HepG2 (cell line): ENCODE data around the gene MBTPS1. TPM values are rescaled to one million over a fixed set of nuclear protein-coding genes. Genes with fewer than 3 reads are reported as not detected.
A peak's percentile ranks its signal among the peaks of the same experiment; 100 is the strongest.

ENCODE experiments used
- DMAP1 ChIP-seq: IDR thresholded peaks from 2 replicates; pipeline ENCODE4 v1.6.1; 2016
- ETV5 ChIP-seq: IDR thresholded peaks from 2 replicates; pipeline ENCODE4 v1.6.1; 2018; ENCODE audit warnings: missing biosample characterization, missing genetic modification reagents, inconsistent platforms, borderline replicate concordance
- FOXK1 ChIP-seq: sonication (generic); formaldehyde crosslinking; IDR thresholded peaks from 2 replicates; pipeline ENCODE4 v1.4.0; 2020; ENCODE audit warnings: low read depth, missing genetic modification reagents, borderline replicate concordance
- JUN ChIP-seq: sonication (generic); formaldehyde crosslinking; IDR thresholded peaks from 2 replicates; pipeline ENCODE4 v1.4.0; 2020; ENCODE audit warnings: mild to moderate bottlenecking, missing genetic modification reagents
- MAFG ChIP-seq: sonication (generic); formaldehyde crosslinking; IDR thresholded peaks from 2 replicates; pipeline ENCODE4 v1.5.1; 2020; ENCODE audit warnings: mild to moderate bottlenecking, missing genetic modification reagents
- MBNL3 ChIP-seq: fragments of 250-450 bp; sonication (Bioruptor Pico); conservative IDR thresholded peaks from 2 replicates; pipeline ENCODE4 v1.8.0; 2022; ENCODE audit warnings: mild to moderate bottlenecking, inconsistent platforms
- NFATC3 ChIP-seq: sonication (generic); formaldehyde crosslinking; IDR thresholded peaks from 2 replicates; pipeline ENCODE4 v1.5.1; 2020; ENCODE audit warnings: mild to moderate bottlenecking, missing genetic modification reagents
- PRPF4 ChIP-seq: fragments of 200-400 bp; formaldehyde crosslinking; IDR thresholded peaks from 2 replicates; pipeline ENCODE4 v1.6.1; 2016; ENCODE audit warnings: low read length, low read depth; ENCODE audit not compliant: poor library complexity, severe bottlenecking
- SNAPC2 ChIP-seq: sonication (generic); formaldehyde crosslinking; IDR thresholded peaks from 2 replicates; pipeline ENCODE4 v1.8.1; 2022; ENCODE audit warnings: mild to moderate bottlenecking, missing genetic modification reagents
- TEAD3 ChIP-seq: optimal IDR thresholded peaks from 2 replicates; pipeline ENCODE3; 2016; ENCODE audit warnings: borderline replicate concordance
- YEATS4 ChIP-seq: sonication (generic); formaldehyde crosslinking; IDR thresholded peaks from 2 replicates; pipeline ENCODE4 v1.4.0; 2020; ENCODE audit warnings: missing genetic modification reagents, borderline replicate concordance
- YY1 ChIP-seq: IDR thresholded peaks from 2 replicates; pipeline ENCODE4 v1.6.1; 2011; ENCODE audit warnings: low read length, low read depth, moderate library complexity, mild to moderate bottlenecking; ENCODE audit not compliant: insufficient read depth, insufficient replicate concordance
- ZBTB7B ChIP-seq: sonication (generic); formaldehyde crosslinking; IDR thresholded peaks from 2 replicates; pipeline ENCODE4 v1.4.0; 2020; ENCODE audit warnings: missing genetic modification reagents
- ZNF235 ChIP-seq: sonication (generic); formaldehyde crosslinking; IDR thresholded peaks from 2 replicates; pipeline ENCODE4 v1.8.1; 2023; ENCODE audit warnings: mild to moderate bottlenecking, missing genetic modification reagents, borderline replicate concordance
- ZNF446 ChIP-seq: sonication (generic); formaldehyde crosslinking; IDR thresholded peaks from 2 replicates; pipeline ENCODE4 v1.5.0; 2020; ENCODE audit warnings: mild to moderate bottlenecking, missing genetic modification reagents
- ZNF552 ChIP-seq: sonication (generic); formaldehyde crosslinking; IDR thresholded peaks from 2 replicates; pipeline ENCODE4 v1.9.0; 2022; ENCODE audit warnings: missing genetic modification reagents, mild to moderate bottlenecking, borderline replicate concordance
- polyA plus RNA-seq, 8 experiments: library from polyadenylated mRNA; depleted of rRNA in 3 of 8; stranded (reverse) in 7 of 8; unstranded in 1 of 8; fragments of >200 nt; fragmentation: Illumina TruSeq in 4 of 8; extraction: Trizol in 4 of 8; gene quantifications; 2 replicates each; pipeline versions ENCODE4 v1.2.1 to v1.2.3, GENCODE V29; 2011 to 2016; ENCODE audit warnings: low read depth in 4 of 8, missing spikeins in 1 of 8, mixed read lengths in 1 of 8; ENCODE audit not compliant: insufficient read depth in 1 of 8
- total RNA-seq, 5 experiments: library from RNA; depleted of rRNA; stranded (reverse); fragments of >200 nt; fragmentation: Illumina TruSeq; extraction: Trizol; gene quantifications; 2 replicates each; pipeline ENCODE4 v1.2.3, GENCODE V29; 2016; ENCODE audit warnings: low read depth in 1 of 5
- TF ChIP-seq, protein P1 (sequence below): sonication (generic); formaldehyde crosslinking; IDR thresholded peaks from 2 replicates; pipeline ENCODE4 v1.8.1; 2022; ENCODE audit warnings: low read depth, mild to moderate bottlenecking, missing genetic modification reagents
- TF ChIP-seq, protein P2 (sequence below): sonication (generic); formaldehyde crosslinking; IDR thresholded peaks from 2 replicates; pipeline ENCODE4 v1.9.0; 2021; ENCODE audit warnings: missing genetic modification reagents, borderline replicate concordance
- TF ChIP-seq, protein P3 (sequence below): sonication (generic); formaldehyde crosslinking; IDR thresholded peaks from 2 replicates; pipeline ENCODE4 v1.4.0; 2020; ENCODE audit warnings: missing genetic modification reagents, mild to moderate bottlenecking, borderline replicate concordance
- TF ChIP-seq, protein P4 (sequence below): IDR thresholded peaks from 2 replicates; pipeline ENCODE4 v1.6.1; 2016

The MBTPS1 gene
- total and polyA plus RNA-seq, 2 of the 13 experiments (the other 11 are each of a cell fraction or from before 2014, with no cell fraction given) = 56.7 to 91.3 TPM

DNA sequence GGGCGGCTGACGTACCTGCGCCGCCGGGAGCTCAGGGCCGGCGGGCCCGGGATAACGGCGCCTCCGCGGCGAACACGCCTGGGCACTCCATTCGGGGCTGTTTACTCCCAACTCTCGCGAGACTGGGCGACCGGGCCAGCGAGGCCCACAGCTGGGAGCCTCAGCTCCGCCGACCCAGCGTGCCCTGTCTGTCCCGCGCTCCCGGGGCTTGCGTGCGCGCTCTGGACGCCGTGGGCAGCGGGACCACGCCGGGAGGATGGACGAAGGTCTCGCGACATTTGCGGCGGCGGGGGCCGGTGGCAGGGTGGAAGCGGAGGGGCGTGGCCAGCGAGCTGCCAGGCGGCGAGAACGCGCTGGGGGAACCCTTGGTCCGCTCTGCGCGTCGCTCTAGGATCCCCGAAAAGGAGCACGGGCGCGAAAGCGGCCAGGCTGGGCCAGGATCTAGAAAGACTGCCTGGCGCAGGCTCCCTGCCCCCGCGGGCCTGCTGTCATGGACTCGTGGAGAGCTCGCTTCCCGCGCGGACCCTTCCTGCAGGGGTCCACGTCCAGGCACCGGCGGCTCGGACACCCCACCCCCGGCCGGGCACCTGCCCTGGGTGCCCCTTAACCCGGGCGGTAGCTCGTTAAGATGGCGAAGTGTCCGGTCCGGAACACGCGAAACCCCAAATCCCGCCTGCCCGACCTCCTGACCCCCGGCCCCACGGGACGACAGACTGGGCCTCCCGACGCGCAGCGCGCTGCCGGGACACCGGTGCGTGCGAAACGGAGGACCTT lies at the start of gene MBTPS1 (continued):
- TF ChIP-seq MAFG (CRISPR knock-in tag) = 0 out of 2 replicates have a peak, but pooled peaks have one; percentile 40
- TF ChIP-seq ZBTB7B (CRISPR knock-in tag) = peak; percentile 79
- TF ChIP-seq DMAP1 (CRISPR knock-in tag) = peak; percentile 93
- TF ChIP-seq, protein P1, sequence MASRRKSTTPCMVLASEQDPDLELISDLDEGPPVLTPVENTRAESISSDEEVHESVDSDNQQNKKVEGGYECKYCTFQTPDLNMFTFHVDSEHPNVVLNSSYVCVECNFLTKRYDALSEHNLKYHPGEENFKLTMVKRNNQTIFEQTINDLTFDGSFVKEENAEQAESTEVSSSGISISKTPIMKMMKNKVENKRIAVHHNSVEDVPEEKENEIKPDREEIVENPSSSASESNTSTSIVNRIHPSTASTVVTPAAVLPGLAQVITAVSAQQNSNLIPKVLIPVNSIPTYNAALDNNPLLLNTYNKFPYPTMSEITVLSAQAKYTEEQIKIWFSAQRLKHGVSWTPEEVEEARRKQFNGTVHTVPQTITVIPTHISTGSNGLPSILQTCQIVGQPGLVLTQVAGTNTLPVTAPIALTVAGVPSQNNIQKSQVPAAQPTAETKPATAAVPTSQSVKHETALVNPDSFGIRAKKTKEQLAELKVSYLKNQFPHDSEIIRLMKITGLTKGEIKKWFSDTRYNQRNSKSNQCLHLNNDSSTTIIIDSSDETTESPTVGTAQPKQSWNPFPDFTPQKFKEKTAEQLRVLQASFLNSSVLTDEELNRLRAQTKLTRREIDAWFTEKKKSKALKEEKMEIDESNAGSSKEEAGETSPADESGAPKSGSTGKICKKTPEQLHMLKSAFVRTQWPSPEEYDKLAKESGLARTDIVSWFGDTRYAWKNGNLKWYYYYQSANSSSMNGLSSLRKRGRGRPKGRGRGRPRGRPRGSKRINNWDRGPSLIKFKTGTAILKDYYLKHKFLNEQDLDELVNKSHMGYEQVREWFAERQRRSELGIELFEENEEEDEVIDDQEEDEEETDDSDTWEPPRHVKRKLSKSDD (CRISPR knock-in tag) = peak; percentile 69; the same call in 1 of the 2 replicates
- TF ChIP-seq ZNF235 (CRISPR knock-in tag) = peak; percentile 48; the same call in 1 of the 2 replicates
- TF ChIP-seq ETV5 (CRISPR knock-in tag) = peak; percentile 30; the same call in 1 of the 2 replicates
- TF ChIP-seq, protein P2, sequence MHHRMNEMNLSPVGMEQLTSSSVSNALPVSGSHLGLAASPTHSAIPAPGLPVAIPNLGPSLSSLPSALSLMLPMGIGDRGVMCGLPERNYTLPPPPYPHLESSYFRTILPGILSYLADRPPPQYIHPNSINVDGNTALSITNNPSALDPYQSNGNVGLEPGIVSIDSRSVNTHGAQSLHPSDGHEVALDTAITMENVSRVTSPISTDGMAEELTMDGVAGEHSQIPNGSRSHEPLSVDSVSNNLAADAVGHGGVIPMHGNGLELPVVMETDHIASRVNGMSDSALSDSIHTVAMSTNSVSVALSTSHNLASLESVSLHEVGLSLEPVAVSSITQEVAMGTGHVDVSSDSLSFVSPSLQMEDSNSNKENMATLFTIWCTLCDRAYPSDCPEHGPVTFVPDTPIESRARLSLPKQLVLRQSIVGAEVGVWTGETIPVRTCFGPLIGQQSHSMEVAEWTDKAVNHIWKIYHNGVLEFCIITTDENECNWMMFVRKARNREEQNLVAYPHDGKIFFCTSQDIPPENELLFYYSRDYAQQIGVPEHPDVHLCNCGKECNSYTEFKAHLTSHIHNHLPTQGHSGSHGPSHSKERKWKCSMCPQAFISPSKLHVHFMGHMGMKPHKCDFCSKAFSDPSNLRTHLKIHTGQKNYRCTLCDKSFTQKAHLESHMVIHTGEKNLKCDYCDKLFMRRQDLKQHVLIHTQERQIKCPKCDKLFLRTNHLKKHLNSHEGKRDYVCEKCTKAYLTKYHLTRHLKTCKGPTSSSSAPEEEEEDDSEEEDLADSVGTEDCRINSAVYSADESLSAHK (CRISPR knock-in tag) = 0 out of 2 replicates have a peak, but pooled peaks have one; percentile 51
- no peak for TF ChIP-seq MBNL3 (CRISPR knock-in tag)
- TF ChIP-seq JUN (CRISPR knock-in tag) = no peak; the same call in 1 of the 2 replicates
- TF ChIP-seq SNAPC2 = peak; percentile 52; the same call in 1 of the 2 replicates
- TF ChIP-seq YY1 = peak; percentile 85
- TF ChIP-seq NFATC3 (CRISPR knock-in tag) = no peak; the same call in 1 of the 2 replicates
- peak; percentile 85 for TF ChIP-seq TEAD3 (CRISPR knock-in tag)
- TF ChIP-seq, protein P3, sequence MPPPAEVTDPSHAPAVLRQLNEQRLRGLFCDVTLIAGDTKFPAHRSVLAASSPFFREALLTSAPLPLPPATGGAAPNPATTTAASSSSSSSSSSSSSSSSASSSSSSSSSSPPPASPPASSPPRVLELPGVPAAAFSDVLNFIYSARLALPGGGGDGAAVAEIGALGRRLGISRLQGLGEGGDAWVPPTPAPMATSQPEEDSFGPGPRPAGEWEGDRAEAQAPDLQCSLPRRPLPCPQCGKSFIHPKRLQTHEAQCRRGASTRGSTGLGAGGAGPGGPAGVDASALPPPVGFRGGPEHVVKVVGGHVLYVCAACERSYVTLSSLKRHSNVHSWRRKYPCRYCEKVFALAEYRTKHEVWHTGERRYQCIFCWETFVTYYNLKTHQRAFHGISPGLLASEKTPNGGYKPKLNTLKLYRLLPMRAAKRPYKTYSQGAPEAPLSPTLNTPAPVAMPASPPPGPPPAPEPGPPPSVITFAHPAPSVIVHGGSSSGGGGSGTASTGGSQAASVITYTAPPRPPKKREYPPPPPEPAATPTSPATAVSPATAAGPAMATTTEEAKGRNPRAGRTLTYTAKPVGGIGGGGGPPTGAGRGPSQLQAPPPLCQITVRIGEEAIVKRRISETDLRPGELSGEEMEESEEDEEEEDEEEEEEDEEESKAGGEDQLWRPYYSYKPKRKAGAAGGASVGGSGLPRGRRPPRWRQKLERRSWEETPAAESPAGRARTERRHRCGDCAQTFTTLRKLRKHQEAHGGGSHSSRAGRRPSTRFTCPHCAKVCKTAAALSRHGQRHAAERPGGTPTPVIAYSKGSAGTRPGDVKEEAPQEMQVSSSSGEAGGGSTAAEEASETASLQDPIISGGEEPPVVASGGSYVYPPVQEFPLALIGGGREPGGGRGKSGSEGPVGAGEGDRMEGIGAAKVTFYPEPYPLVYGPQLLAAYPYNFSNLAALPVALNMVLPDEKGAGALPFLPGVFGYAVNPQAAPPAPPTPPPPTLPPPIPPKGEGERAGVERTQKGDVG (CRISPR knock-in tag) = peak; percentile 93; the same call in 1 of the 2 replicates
- peak; percentile 93; the same call in 1 of the 2 replicates for TF ChIP-seq ZNF446
- TF ChIP-seq, protein P4, sequence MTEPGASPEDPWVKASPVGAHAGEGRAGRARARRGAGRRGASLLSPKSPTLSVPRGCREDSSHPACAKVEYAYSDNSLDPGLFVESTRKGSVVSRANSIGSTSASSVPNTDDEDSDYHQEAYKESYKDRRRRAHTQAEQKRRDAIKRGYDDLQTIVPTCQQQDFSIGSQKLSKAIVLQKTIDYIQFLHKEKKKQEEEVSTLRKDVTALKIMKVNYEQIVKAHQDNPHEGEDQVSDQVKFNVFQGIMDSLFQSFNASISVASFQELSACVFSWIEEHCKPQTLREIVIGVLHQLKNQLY (CRISPR knock-in tag) = peak; percentile 56; the same call in 1 of the 2 replicates
- TF ChIP-seq PRPF4 = no peak
- peak; percentile 86; the same call in 1 of the 2 replicates for TF ChIP-seq YEATS4
- TF ChIP-seq ZNF552 (CRISPR knock-in tag) = no peak; the same call in 1 of the 2 replicates
- peak; percentile 98 for TF ChIP-seq FOXK1
